Calu3 (cell line): ENCODE measurements around the gene HIF1A. TPM values are rescaled to one million over a fixed set of nuclear protein-coding genes. Genes with fewer than 3 reads are reported as not detected.

Source experiments
- BruUV-seq: library from RNA; stranded (reverse); fragments of 400-500 nt; replicated peaks from 2 replicates; lab custom pipeline; 2021; lab: Mats Ljungman, UMichigan
- CTCF ChIA-PET: fragments of 300-600 bp; sonication (Branson Sonifier 250); formaldehyde crosslinking; loops from one replicate; lab custom pipeline; 2022; ENCODE audit warnings: antibody characterized with exemption; lab: Charles Lee
- DNase-seq: peaks from one replicate; pipeline ENCODE4 v3.0.0; 2022
- H3K27ac Mint-ChIP-seq: one replicate; pipeline ENCODE4 v1.8.0; 2022; ENCODE audit warnings: mixed read lengths; ENCODE audit not compliant: unreplicated experiment
- H3K27me3 Mint-ChIP-seq: one replicate; pipeline ENCODE4 v1.8.0; 2022; ENCODE audit warnings: mixed read lengths; ENCODE audit not compliant: unreplicated experiment
- H3K36me3 Mint-ChIP-seq: one replicate; pipeline ENCODE4 v1.8.0; 2022; ENCODE audit warnings: mild to moderate bottlenecking, moderate library complexity, mixed read lengths; ENCODE audit not compliant: insufficient read depth, unreplicated experiment
- H3K4me1 Mint-ChIP-seq: one replicate; pipeline ENCODE4 v1.8.0; 2022; ENCODE audit warnings: mild to moderate bottlenecking, low read depth, mixed read lengths; ENCODE audit not compliant: unreplicated experiment
- H3K4me3 Mint-ChIP-seq: one replicate; pipeline ENCODE4 v1.8.0; 2022; ENCODE audit warnings: mild to moderate bottlenecking, low read depth, moderate library complexity, mixed read lengths; ENCODE audit not compliant: unreplicated experiment
- H3K9me3 Mint-ChIP-seq: one replicate; pipeline ENCODE4 v1.8.0; 2022; ENCODE audit warnings: low read depth, mixed read lengths; ENCODE audit not compliant: unreplicated experiment
- intact Hi-C: fragments of 100-400 bp; cut with micrococcal nuclease; formaldehyde crosslinking; loops from one replicate; pipeline ENCODE4 v1.10.0; 2022; ENCODE audit not compliant: unreplicated experiment
- total RNA-seq: library from RNA; stranded (reverse); gene quantifications from 2 replicates; pipeline ENCODE4 v1.2.3, GENCODE V29; 2022
- TF ChIP-seq, protein P1 (sequence below): fragments of 200-600 bp; IDR thresholded peaks from one replicate; pipeline ENCODE4 v1.8.0; 2022; ENCODE audit warnings: antibody characterized with exemption; ENCODE audit not compliant: unreplicated experiment

The HIF1A gene
- total RNA-seq, 1 experiment from 2014 or later: 229 TPM

DNA sequence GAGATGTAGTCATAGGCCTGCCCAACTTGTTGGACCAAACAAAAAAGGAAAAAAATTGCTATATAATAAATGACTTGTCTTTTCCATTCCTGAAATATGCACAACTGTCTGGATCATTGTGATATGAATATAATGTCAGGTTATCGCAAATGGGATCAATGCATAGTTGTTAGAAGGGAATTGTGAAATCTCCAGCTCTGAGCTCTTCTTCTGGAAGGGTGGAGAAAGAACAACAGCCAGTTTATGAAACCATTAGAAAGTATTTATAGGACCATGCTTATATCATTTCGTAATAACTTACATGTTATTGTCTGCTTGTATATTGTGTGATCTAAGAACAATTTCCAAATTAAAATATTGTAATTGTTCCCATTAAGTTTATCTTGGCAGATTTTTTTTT is 35.7 kb upstream of the HIF1A start:
- intact Hi-C loops: no loop called here
- CTCF ChIA-PET: no interaction called here
- TF ChIP-seq, protein P1, sequence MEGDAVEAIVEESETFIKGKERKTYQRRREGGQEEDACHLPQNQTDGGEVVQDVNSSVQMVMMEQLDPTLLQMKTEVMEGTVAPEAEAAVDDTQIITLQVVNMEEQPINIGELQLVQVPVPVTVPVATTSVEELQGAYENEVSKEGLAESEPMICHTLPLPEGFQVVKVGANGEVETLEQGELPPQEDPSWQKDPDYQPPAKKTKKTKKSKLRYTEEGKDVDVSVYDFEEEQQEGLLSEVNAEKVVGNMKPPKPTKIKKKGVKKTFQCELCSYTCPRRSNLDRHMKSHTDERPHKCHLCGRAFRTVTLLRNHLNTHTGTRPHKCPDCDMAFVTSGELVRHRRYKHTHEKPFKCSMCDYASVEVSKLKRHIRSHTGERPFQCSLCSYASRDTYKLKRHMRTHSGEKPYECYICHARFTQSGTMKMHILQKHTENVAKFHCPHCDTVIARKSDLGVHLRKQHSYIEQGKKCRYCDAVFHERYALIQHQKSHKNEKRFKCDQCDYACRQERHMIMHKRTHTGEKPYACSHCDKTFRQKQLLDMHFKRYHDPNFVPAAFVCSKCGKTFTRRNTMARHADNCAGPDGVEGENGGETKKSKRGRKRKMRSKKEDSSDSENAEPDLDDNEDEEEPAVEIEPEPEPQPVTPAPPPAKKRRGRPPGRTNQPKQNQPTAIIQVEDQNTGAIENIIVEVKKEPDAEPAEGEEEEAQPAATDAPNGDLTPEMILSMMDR: no peak
- H3K9me3 Mint-ChIP-seq: no peaks in the 10 kb centered on the region
- BruUV-seq: no TSS peak
- no peak overlapping the region for H3K27ac Mint-ChIP-seq
- H3K4me3 Mint-ChIP-seq: no peak overlapping the region
- no peak for DNase-seq
- no peaks in the 10 kb centered on the region for H3K27me3 Mint-ChIP-seq
- peaks cover 9% of the 10 kb centered on the region for H3K4me1 Mint-ChIP-seq
- no peaks in the 10 kb centered on the region for H3K36me3 Mint-ChIP-seq

- H3K9me3 Mint-ChIP-seq: no peaks in the 10 kb centered on the region
- BruUV-seq: no TSS peak
- H3K36me3 Mint-ChIP-seq: no peaks in the 10 kb centered on the region
- H3K4me1 Mint-ChIP-seq: peaks cover 9% of the 10 kb centered on the region
- peak overlapping the region; percentile 22 for H3K27ac Mint-ChIP-seq
- CTCF ChIA-PET: no interaction called here
- no peak overlapping the region for H3K4me3 Mint-ChIP-seq
- TF ChIP-seq, protein P1: no peak
- intact Hi-C loops: no loop called here
- DNase-seq: no peak
- H3K27me3 Mint-ChIP-seq: no peaks in the 10 kb centered on the region
These were observed 33.6 kb upstream of the HIF1A start for GRCh38 chr14:61661471-61662400.

- Mint-ChIP-seq H3K27ac (peak overlapping the region; percentile 22), H3K27me3 (no peaks in the 10 kb centered on the region), H3K4me1 (peaks cover 9% of the 10 kb centered on the region), H3K36me3 (no peaks in the 10 kb centered on the region), H3K9me3 (no peaks in the 10 kb centered on the region), H3K4me3 (no peak overlapping the region)
- no TSS peak for BruUV-seq
- CTCF ChIA-PET: no interaction called here
- DNase-seq: peak; percentile 27
- TF ChIP-seq, protein P1: no peak
- intact Hi-C loops: no loop called here
These were observed 32.6 kb upstream of the HIF1A start for GRCh38 chr14:61662437-61663311.

- H3K27ac Mint-ChIP-seq: no peak overlapping the region
- DNase-seq: no peak
- TF ChIP-seq, protein P1: no peak
- CTCF ChIA-PET: no interaction called here
- H3K27me3 Mint-ChIP-seq: no peaks in the 10 kb centered on the region
- BruUV-seq: no TSS peak
- intact Hi-C loops: no loop called here
- no peaks in the 10 kb centered on the region for H3K9me3 Mint-ChIP-seq
- H3K4me3 Mint-ChIP-seq: no peak overlapping the region
- H3K36me3 Mint-ChIP-seq: no peaks in the 10 kb centered on the region
- H3K4me1 Mint-ChIP-seq: peaks cover 9% of the 10 kb centered on the region
These were observed 31.9 kb upstream of the HIF1A start for GRCh38 chr14:61663312-61663979.
